GM18505 (cell line): ENCODE measurements around the gene CTRL.
A peak's percentile ranks its signal among the peaks of the same experiment; 100 is the strongest.

Experiments used
- ATAC-seq: cut with Tn5 transposase; IDR thresholded peaks from one replicate; pipeline ENCODE4 v1.9.1; 2021; ENCODE audit not compliant: unreplicated experiment
- POLR2A ChIP-seq: IDR thresholded peaks from 4 replicates; pipeline ENCODE4 v1.6.1; 2011; ENCODE audit warnings: borderline replicate concordance; ENCODE audit not compliant: insufficient read depth, insufficient read length; ENCODE audit errors: extremely low read depth

The CTRL gene

DNA sequence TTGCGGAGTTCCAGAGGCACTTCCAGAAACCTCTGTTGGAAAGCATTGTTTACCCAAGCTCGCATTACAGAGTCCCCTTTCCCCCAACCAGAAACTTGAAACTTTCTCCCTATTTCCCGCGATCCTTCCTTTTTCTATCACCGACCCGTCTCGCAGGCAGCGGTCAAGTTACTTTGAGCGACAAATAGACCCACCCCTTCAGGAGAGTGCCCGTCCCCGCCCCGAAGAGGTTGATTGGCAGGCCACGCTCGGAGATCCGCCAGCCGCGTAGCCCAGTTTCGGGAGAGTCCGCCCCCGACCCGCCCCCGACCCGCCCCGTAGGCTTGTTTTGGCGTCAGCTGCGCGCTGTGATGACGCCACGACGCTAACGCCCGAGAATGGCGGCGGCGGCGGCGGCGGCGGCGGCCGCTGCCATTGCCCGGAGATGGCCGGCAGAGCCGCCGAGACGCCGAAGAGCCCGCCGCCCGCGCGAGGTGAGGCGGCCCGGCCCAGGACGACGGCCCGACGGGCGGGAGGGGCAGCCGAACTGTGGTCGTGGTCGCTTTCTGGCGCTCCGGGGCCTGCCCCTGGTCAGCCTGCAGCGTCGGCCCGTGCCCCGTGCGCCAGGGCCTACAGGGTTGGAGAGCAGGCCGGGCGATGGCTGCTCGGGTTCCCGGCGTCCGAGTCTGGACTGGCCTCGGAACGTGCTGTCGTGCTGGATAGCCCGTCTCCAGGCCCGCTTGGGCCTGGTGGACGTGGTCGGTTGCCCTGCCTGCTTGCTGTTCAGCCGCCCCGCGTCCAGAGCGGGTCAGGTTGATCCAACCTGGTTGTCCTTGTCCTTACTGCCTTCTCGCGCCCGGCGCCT is 38.5 kb downstream of the CTRL start, which contains the start of gene PSKH1:
PSKH1 (plus strand) TSS at position 356 of the 844 bp plus-strand sequence. CDS start 15,496 bp downstream, outside the sequence.
- peak; percentile 81 for TF ChIP-seq POLR2A
- ATAC-seq, result peak; percentile 91

DNA sequence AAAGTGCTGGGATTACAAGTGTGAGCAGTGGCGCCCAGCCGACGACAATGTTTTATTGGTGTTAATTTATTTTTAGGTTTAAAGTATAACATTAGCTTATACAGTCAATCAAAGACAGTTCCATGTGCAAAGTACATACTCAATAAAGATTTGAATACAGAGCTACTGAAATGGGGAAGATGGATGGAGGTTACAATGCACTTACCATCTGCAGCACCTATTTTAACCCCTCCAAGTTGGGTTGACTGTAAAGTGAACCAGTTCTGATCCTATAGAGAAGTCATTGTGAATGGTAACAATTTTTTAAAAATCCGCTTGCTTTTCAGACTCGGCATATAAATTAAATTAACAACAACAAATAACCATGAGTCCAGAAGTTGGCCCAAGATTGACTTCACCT is 39.3 kb downstream of the CTRL start:
- TF ChIP-seq POLR2A, result no peak
- ATAC-seq, result no peak

DNA sequence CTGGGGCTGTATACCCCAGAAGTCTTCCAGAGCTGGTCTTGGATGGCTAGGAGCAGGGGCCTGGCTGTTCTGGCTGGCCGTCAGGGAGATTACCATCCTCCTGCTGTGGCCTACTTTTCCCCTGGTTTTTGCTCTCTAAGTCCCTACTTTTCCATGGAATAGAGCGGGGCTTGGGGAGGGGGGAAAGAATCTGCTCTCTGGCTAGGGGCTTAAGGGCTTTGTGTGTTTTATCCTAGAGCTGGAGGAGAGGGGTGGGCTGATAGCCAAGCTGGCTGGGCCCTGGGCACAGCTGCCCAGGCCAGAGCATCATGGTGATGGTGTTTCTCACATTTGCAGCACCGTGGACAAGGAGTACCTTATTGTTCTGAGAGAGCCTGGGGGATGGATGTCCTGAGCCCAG is 43.3 kb downstream of the CTRL start:
- TF ChIP-seq POLR2A, result no peak
- no peak for ATAC-seq

DNA sequence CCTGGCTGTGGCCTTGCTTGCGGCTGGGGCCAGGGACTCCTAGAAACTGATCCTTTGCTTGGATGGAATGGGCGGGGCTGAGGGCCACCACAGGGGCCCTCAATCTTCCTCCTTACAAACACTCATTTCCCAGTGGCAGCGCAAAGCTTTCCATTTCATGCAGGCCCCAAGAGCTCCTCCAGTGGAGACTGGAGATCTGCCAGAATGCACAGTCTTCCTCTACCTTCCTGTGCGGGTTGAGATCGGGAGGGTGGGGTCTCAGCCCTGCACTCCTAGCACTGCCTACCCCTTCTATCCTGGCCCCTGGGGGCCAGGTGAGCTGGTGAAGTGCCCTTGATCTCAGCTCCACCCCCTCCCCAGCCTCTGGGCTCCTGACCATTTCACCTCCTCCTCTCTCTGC is 45.3 kb downstream of the CTRL start:
- ATAC-seq, result no peak

DNA sequence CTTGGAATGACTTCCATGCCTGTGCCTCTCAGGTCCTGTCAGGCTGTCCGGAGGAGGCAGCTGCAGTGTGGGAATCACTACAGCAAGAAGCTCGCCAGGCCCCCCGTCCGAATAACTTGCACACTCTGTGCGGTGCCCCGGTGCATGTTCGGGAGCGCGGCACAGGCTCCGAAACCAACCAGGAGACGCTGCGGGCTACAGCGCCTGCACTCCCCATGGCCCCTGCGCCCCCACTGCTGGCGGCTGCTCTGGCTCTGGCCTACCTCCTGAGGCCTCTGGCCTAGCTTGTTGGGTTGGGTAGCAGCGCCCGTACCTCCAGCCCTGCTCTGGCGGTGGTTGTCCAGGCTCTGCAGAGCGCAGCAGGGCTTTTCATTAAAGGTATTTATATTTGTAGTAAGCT is 45.7 kb downstream of the CTRL start:
- ATAC-seq, result no peak
- no peak for TF ChIP-seq POLR2A

More for the DNA sequence above, 45.3 kb downstream of the CTRL start:
- TF ChIP-seq POLR2A, result no peak

DNA sequence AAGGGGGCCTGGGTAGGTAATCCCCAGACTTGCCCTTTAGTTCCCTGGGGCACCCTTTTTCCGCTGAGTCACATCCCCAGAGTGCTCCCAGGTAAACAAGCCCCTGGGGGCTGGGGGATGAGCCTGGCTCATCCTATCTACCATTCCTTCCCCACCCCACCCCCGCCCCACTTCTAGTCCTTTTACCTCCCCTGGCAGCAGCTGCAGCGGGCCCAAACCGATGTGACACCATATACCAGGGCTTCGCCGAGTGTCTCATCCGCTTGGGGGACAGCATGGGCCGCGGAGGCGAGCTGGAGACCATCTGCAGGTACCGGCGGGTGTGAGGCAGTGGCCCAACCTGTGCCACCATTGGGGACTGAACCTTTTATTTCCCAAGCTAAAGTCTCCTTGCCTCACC is 46.1 kb downstream of the CTRL start:
- no peak for ATAC-seq
- TF ChIP-seq POLR2A, result no peak

DNA sequence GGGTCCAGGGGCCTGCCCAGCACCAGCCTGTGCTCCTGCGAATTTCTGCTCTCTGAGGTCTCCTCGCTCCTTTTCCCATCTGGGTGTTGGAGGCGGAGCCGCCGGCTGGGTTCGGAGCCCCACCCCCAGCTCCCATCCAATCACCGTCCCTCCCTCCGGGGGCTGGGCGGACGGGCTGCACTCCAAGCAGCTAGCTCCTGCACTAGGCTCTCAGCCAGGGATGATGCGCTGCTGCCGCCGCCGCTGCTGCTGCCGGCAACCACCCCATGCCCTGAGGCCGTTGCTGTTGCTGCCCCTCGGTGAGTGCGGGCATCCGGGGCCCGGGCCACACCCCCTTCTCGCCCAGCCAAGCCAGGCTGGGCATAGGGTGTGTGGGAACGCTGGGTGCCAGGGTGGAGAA is 47.0 kb downstream of the CTRL start, which contains the start of gene NRN1L:
NRN1L (plus strand) TSS at position 202 of the 400 bp plus-strand sequence; CDS start at position 221, 19 bp downstream.
- TF ChIP-seq POLR2A, result no peak
- no peak for ATAC-seq

DNA sequence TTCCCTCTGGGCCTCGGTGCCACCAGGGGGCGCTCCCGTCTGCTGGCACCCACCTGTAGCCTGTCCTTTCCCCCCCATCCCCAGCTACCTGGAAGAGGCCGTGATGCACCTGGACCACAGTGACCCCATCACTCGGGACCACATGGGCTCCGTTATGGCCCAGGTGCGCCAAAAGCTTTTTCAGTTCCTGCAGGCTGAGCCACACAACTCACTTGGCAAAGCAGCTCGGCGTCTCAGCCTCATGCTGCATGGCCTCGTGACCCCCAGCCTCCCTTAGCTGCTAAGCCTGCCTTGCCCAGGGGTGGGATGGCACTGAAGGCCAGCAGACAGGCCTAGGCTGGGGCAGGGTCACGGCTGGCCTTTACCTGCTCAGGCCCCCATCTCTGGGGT is 47.8 kb downstream of the CTRL start:
- TF ChIP-seq POLR2A, result no peak
- ATAC-seq, result no peak

DNA sequence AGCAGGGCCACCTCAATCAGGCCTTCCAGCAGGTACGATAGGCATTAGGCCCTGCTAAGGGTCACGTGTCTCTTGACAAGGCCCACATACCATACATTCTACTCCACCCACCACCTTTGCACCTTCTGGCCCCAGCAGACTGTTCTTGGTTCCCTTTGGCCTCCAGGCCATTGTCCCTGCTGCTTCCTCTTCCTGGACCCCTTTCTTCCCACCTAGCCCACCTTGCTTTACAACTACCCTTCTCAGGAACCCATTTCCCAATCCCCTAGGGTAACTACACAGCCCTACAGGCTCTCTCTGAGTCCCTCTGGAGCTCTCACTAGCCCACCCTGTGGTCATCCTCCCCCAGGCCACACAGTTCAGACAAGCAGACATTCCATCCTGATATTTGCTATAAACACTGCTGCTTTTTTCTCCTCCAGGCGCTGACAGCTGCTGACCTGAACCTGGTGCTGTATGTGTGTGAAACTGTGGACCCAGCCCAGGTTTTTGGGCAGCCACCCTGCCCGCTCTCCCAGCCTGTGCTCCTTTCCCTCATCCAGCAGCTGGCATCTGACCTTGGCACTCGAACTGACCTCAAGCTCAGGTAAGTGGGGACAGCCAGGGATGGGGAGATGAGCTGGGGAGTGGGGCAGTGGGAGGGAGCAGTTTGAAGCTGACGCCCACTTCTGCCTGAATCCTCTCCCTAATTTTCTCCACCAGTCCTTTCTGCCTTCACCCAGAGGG is 48.4 kb downstream of the CTRL start:
- ATAC-seq, result no peak
- no peak for TF ChIP-seq POLR2A

DNA sequence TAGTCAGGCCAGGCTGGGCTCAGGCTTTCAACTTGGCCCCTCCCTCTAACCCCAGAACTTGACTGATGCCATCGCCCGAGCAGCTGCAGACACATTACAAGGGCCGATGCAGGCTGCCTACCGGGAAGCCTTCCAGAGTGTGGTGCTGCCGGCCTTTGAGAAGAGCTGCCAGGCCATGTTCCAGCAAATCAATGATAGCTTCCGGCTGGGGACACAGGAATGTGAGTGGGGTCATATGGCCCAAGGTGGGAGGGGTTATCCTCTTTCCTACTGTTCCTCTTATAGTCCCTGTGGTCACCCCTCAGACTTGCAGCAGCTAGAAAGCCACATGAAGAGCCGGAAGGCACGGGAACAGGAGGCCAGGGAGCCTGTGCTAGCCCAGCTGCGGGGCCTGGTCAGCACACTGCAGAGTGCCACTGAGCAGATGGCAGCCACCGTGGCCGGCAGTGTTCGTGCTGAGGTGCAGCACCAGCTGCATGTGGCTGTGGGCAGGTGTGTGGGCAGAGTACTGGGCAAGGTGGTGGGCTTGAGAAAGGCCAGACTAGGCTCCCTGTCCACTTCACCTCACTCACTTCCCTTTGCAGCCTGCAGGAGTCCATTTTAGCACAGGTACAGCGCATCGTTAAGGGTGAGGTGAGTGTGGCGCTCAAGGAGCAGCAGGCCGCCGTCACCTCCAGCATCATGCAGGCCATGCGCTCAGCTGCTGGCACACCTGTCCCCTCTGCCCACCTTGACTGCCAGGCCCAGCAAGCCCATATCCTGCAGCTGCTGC is 49.1 kb downstream of the CTRL start:
- no peak for TF ChIP-seq POLR2A
- no peak for ATAC-seq

DNA sequence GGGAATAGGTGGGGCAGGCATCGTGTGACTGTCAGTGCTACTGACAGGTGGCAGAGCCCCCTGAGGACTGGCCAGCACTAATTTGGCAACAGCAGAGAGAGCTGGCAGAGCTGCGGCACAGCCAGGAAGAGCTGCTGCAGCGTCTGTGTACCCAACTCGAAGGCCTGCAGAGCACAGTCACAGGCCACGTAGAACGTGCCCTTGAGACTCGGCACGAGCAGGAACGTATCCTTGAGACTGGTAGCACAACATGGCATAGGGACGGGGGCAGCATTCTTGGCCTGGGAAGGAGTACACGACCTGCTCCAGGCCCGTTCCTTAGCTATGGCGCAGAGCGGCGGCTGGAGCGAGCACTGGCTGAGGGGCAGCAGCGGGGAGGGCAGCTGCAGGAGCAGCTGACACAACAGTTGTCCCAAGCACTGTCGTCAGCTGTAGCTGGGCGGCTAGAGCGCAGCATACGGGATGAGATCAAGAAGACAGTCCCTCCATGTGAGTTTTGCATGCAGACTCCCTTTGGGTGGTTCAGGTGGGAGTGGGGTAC is 50.0 kb downstream of the CTRL start:
- ATAC-seq, result no peak
- no peak for TF ChIP-seq POLR2A

DNA sequence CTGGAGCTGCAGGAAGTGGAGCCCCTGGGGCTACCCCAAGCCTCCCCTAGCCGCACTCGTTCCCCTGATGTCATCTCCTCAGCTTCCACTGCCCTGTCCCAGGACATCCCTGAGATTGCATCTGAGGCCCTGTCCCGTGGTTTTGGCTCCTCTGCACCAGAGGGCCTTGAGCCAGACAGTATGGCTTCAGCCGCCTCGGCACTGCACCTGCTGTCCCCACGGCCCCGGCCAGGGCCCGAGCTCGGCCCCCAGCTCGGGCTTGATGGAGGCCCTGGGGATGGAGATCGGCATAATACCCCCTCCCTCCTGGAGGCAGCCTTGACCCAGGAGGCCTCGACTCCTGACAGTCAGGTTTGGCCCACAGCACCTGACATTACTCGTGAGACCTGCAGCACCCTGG is 51.1 kb downstream of the CTRL start:
- TF ChIP-seq POLR2A, result no peak
- ATAC-seq, result no peak

DNA sequence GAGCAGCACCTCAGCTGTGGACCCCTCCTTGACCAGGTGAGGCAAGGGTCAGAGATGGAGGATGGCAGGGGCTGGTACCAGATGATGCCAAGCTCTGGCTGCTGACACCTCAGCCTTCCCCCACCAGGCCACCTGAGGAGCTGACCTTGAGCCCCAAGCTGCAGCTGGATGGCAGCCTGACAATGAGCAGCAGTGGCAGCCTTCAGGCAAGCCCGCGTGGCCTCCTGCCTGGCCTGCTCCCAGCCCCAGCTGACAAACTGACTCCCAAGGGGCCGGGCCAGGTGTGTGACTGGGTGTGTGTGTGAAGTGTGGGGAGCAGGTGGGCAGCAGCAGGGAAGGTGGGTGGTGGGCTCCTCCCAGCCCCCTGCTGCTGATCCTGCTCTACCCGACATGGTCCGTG is 51.7 kb downstream of the CTRL start:
- no peak for TF ChIP-seq POLR2A
- ATAC-seq, result no peak
